KMS-11 (cell line): ENCODE measurements around the gene CPNE6.

ENCODE experiments used
- H2AFZ ChIP-seq: fragments of 200-600 bp; sonication (generic); 2 replicates; pipeline ENCODE4 v1.6.1; 2016; ENCODE audit warnings: antibody characterized with exemption, mixed run types, low read depth
- H3K27ac ChIP-seq: fragments of 200-600 bp; sonication (generic); 2 replicates; pipeline ENCODE4 v1.6.1; 2016; ENCODE audit warnings: mild to moderate bottlenecking, mixed run types
- H3K27me3 ChIP-seq: fragments of 200-600 bp; sonication (generic); 2 replicates; pipeline ENCODE4 v1.6.1; 2017; ENCODE audit warnings: mild to moderate bottlenecking, low read depth, mixed run types, moderate library complexity; ENCODE audit not compliant: insufficient read depth
- H3K36me3 ChIP-seq: fragments of 200-600 bp; sonication (generic); 2 replicates; pipeline ENCODE4 v1.6.1; 2017; ENCODE audit warnings: mild to moderate bottlenecking, mixed run types; ENCODE audit not compliant: insufficient read depth
- H3K4me1 ChIP-seq: fragments of 200-600 bp; sonication (generic); 2 replicates; pipeline ENCODE4 v1.6.1; 2016; ENCODE audit warnings: mild to moderate bottlenecking, low read depth, mixed run types; ENCODE audit not compliant: poor library complexity, severe bottlenecking
- H3K4me2 ChIP-seq: fragments of 200-600 bp; sonication (generic); 2 replicates; pipeline ENCODE4 v1.7.0; 2016; ENCODE audit warnings: mild to moderate bottlenecking, mixed run types
- H3K4me3 ChIP-seq: fragments of 200-600 bp; sonication (generic); IDR thresholded peaks from 2 replicates; pipeline ENCODE4 v1.6.1; 2017; ENCODE audit warnings: low read depth, low read length, mixed read lengths; ENCODE audit not compliant: insufficient read depth
- H3K79me2 ChIP-seq: fragments of 200-600 bp; sonication (generic); 2 replicates; pipeline ENCODE4 v1.6.1; 2016; ENCODE audit warnings: low read depth, mixed run types; ENCODE audit not compliant: insufficient read depth
- H3K9ac ChIP-seq: fragments of 200-600 bp; sonication (generic); 2 replicates; pipeline ENCODE4 v1.6.1; 2016; ENCODE audit warnings: mild to moderate bottlenecking, mixed run types
- H4K20me1 ChIP-seq: fragments of 200-600 bp; sonication (generic); 2 replicates; pipeline ENCODE4 v1.6.1; 2016; ENCODE audit warnings: mild to moderate bottlenecking, mixed run types; ENCODE audit not compliant: insufficient read depth
- TF ChIP-seq, protein P1 (sequence below): fragments of 200-600 bp; sonication (generic); conservative IDR thresholded peaks from 2 replicates; pipeline ENCODE4 v1.6.1; 2017; ENCODE audit warnings: low read depth, mild to moderate bottlenecking, antibody characterized with exemption, low read length, moderate library complexity, mixed read lengths

CPNE6 gene

DNA sequence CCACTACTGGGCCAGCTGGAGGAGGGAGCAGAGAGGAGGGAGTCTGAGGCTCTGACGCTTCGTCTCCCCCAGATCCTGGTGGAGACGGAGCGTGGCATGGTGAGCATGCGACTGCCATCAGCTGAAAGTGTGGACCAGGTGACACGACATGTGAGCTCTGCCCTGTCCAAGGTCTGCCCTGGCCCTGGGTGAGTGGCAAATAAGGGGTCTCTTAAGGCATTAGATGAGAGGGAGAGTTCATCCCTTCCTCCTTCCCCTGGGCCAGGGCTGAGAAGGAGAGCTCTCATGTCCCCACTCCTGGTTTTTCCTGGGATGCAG lies 17.1 kb upstream of the CPNE6 start:
- H3K27me3 ChIP-seq, result peaks cover 16% of the 10 kb centered on the region; the same call in 1 of the 2 replicates
- no peak overlapping the region for H3K27ac ChIP-seq
- H4K20me1 ChIP-seq, result no peaks in the 10 kb centered on the region
- no peaks in the 10 kb centered on the region for H3K79me2 ChIP-seq
- no peaks in the 10 kb centered on the region for H3K4me1 ChIP-seq
- H2AFZ ChIP-seq, result no peak overlapping the region
- H3K4me2 ChIP-seq, result no peak overlapping the region
- H3K36me3 ChIP-seq, result no peaks in the 10 kb centered on the region
- TF ChIP-seq, protein P1, sequence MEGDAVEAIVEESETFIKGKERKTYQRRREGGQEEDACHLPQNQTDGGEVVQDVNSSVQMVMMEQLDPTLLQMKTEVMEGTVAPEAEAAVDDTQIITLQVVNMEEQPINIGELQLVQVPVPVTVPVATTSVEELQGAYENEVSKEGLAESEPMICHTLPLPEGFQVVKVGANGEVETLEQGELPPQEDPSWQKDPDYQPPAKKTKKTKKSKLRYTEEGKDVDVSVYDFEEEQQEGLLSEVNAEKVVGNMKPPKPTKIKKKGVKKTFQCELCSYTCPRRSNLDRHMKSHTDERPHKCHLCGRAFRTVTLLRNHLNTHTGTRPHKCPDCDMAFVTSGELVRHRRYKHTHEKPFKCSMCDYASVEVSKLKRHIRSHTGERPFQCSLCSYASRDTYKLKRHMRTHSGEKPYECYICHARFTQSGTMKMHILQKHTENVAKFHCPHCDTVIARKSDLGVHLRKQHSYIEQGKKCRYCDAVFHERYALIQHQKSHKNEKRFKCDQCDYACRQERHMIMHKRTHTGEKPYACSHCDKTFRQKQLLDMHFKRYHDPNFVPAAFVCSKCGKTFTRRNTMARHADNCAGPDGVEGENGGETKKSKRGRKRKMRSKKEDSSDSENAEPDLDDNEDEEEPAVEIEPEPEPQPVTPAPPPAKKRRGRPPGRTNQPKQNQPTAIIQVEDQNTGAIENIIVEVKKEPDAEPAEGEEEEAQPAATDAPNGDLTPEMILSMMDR, result no peak
- no peak overlapping the region for H3K9ac ChIP-seq
- no peak overlapping the region for H3K4me3 ChIP-seq

- Histone ChIP-seq H3K9ac (no peak overlapping the region), H3K4me2 (no peak overlapping the region), H4K20me1 (no peaks in the 10 kb centered on the region), H2AFZ (no peak overlapping the region), H3K79me2 (no peaks in the 10 kb centered on the region), H3K36me3 (no peaks in the 10 kb centered on the region), H3K4me1 (no peaks in the 10 kb centered on the region), H3K27ac (no peak overlapping the region), H3K4me3 (no peak overlapping the region), H3K27me3 (peaks cover 16% of the 10 kb centered on the region; the same call in 1 of the 2 replicates)
- TF ChIP-seq, protein P1, result no peak
Observed at GRCh38 chr14:24054646-24055045, 16.7 kb upstream of the CPNE6 start.

DNA sequence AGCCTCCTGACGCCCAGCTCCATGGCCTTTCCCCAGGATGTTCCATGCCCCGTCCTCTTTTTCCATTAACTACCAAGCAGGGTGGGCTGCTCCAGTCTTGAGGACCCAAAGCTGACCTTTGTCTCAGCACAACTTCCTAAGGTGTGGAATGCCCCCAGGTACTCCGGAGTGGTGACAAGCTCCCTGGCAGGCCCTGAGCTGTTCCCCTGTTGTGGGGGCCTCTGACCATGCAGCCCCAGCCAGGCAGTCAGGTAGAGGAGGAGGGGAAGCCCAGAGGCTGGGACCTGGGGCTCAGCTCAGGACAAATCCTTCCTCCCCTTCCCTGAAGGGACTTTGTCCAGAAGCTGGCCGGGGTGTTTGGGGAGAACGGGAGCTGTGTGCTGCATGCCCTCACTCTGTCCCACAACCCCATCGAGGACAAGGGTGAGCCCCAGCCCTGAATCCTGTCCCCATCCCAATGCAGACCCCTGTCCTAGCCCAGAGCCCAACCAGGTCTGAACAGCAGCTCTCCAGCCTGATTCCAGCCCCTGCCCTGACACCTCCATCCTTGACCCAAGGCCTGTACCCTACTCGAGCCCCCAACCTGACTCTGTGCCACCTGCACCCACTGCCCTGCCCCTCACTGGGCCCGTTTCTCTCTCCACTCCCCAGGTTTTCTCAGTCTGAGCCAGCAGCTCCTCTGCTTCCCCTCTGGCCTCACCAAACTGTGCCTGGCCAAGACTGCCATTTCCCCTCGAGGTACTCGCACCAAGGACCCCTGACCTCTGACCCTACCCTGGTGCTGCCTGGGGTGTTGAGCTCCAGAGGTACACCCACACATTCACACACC lies 15.2 kb upstream of the CPNE6 start:
- TF ChIP-seq, protein P1, result no peak
- Histone ChIP-seq H3K4me3 (no peak overlapping the region), H2AFZ (no peak overlapping the region), H4K20me1 (no peaks in the 10 kb centered on the region), H3K4me2 (no peak overlapping the region), H3K79me2 (no peaks in the 10 kb centered on the region), H3K27ac (no peak overlapping the region), H3K27me3 (peaks cover 16% of the 10 kb centered on the region; the same call in 1 of the 2 replicates), H3K9ac (no peak overlapping the region), H3K4me1 (no peaks in the 10 kb centered on the region), H3K36me3 (no peaks in the 10 kb centered on the region)

DNA sequence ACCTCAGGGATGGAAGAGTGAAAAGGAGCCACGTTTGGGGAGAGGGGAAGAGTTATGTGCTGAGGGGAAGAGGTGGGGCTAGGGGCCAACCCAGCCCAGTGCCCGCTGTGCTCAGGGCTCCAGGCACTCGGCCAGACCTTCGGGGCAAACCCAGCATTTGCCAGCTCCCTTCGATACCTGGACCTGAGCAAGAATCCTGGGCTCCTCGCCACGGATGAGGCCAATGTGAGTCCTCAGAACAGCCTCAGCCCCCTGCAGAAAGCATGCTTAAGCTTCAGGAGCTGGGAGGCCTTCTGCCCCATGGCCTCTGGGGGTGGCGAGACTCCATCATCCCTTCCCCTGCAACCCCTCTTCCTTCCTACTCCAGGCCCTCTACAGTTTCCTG lies 14.6 kb upstream of the CPNE6 start:
- no peak overlapping the region for H3K4me3 ChIP-seq
- no peaks in the 10 kb centered on the region for H4K20me1 ChIP-seq
- TF ChIP-seq, protein P1, result no peak
- H3K4me2 ChIP-seq, result no peak overlapping the region
- H3K27me3 ChIP-seq, result peaks cover 16% of the 10 kb centered on the region; the same call in 1 of the 2 replicates
- H3K4me1 ChIP-seq, result no peaks in the 10 kb centered on the region
- no peaks in the 10 kb centered on the region for H3K36me3 ChIP-seq
- no peak overlapping the region for H3K9ac ChIP-seq
- H2AFZ ChIP-seq, result no peak overlapping the region
- H3K79me2 ChIP-seq, result no peaks in the 10 kb centered on the region
- no peak overlapping the region for H3K27ac ChIP-seq
